Psoas muscle (tissue), 8 donors: ENCODE results near the gene TM9SF3. TPM values are rescaled to one million over a fixed set of nuclear protein-coding genes. Genes with fewer than 3 reads are reported as not detected.

Experiments used
- ATAC-seq, 4 donors: fragments of 200-7000 bp; cut with Tn5 transposase; one replicate each; pipeline ENCODE4 v1.9.1; 2020; ENCODE audit warnings: moderate library complexity in 3 of 4, mild to moderate bottlenecking in 2 of 4
- DNase-seq, 2 donors: peaks; one replicate each; pipeline ENCODE4 v3.0.0-alpha.2; 2020
- H3K27ac ChIP-seq: fragments of 200-600 bp; one replicate; pipeline ENCODE4 v1.8.0; 2022
- H3K27me3 ChIP-seq, 3 donors: fragments of 200-600 bp in 1 of 3; one replicate each; pipeline versions ENCODE4 v1.6.1 to v1.8.0; 2013 to 2022; ENCODE audit warnings: low read length in 2 of 3, mild to moderate bottlenecking in 2 of 3, moderate library complexity in 1 of 3; ENCODE audit not compliant: insufficient read depth in 3 of 3
- H3K36me3 ChIP-seq, 2 donors: fragments of 200-600 bp in 1 of 2; one replicate each; pipeline versions ENCODE4 v1.6.1 to v1.8.0; 2013 to 2022; ENCODE audit warnings: low read depth in 1 of 2, mild to moderate bottlenecking in 1 of 2, moderate library complexity in 1 of 2; ENCODE audit not compliant: insufficient read depth in 1 of 2
- H3K4me1 ChIP-seq: fragments of 200-600 bp; one replicate; pipeline ENCODE4 v1.8.0; 2022
- H3K4me3 ChIP-seq: fragments of 200-600 bp; one replicate; pipeline ENCODE4 v1.8.0; 2022; ENCODE audit warnings: mild to moderate bottlenecking
- H3K9me3 ChIP-seq: fragments of 200-600 bp; one replicate; pipeline ENCODE4 v1.8.0; 2022
- WGBS, 3 donors: extraction: QIAGEN DNeasy Blood & Tissue Kit; methylation state at CpG; one replicate each; pipeline versions ENCODE4 v1.1.6 to v1.1.7; 2013; 5-methylcytosine and 5-hydroxymethylcytosine counted together
- intact Hi-C, 2 donors: fragments of 100-400 bp; cut with DNase I; formaldehyde crosslinking; loops; one replicate each; pipeline versions ENCODE4 v1.11.0 to v1.14.2; 2022
- polyA plus RNA-seq, 3 donors: library from polyadenylated mRNA; stranded (reverse); fragments of 200-250 nt; gene quantifications; one replicate each; pipeline ENCODE4 v1.2.3, GENCODE V29; 2013
- total RNA-seq, 4 donors: library from RNA; stranded (reverse); fragmentation: NEBNext Ultra II Directional in 2 of 4; extraction: Animal tissue kit (Norgen Biotek cat#: 25700) in 2 of 4; gene quantifications; one replicate each; pipeline versions ENCODE4 v1.2.1 to v1.2.4, GENCODE V29; 2021 to 2023
- TF ChIP-seq, protein P1 (sequence below): fragments of 200-600 bp; IDR thresholded peaks from one replicate; pipeline ENCODE4 v1.8.0; 2022; ENCODE audit warnings: antibody characterized with exemption
- donor health status: healthy with polysubstance abuse.
- donor health status: DM: no; HTN: no; CAD: no; lungs with moderate emphysema.
- donor health status: Bipolar disorder and iron deficiency.
- donor health status: healthy.
- donor health status: DM: yes; HTN: yes; CAD: no.
- donor health status: DM: no; HTN: no; CAD: no.
- donor health status: DM: no; HTN: no; CAD: no.
- donor health status: DM: yes; HTN: yes; CAD: no.

TM9SF3 gene
- total and polyA plus RNA-seq, 7 donors = 14.4 to 60.6 (median 49.0) TPM

DNA sequence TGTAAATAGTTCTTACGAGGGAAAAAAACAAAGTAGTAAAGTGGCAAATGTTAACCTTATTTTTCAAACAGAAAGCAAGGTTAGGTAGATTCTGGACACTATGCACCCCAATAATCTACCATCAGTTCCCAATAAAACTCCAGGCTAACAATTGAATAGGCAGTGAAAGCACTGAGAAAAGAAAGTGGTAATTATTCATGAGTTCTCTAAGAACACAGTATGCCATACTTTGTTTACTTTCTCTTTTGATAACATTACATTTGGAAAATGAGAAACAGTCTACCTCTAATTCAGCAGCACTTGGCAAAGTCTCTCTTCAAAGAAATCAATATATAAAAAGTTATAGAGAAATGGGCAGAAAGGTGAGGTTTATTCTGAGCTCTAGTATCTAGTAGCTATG is 18.4 kb downstream of the TM9SF3 start:
- no peak for ATAC-seq
- no peak for DNase-seq
- Histone ChIP-seq H3K27me3 (no peaks in the 10 kb centered on the region), H3K4me1 (peaks cover 26% of the 10 kb centered on the region), H3K36me3 (peaks cover 2 to 4% of the 10 kb centered on the region in 2 donors), H3K9me3 (no peaks in the 10 kb centered on the region), H3K4me3 (no peak overlapping the region), H3K27ac (no peak overlapping the region)
- TF ChIP-seq, protein P1, sequence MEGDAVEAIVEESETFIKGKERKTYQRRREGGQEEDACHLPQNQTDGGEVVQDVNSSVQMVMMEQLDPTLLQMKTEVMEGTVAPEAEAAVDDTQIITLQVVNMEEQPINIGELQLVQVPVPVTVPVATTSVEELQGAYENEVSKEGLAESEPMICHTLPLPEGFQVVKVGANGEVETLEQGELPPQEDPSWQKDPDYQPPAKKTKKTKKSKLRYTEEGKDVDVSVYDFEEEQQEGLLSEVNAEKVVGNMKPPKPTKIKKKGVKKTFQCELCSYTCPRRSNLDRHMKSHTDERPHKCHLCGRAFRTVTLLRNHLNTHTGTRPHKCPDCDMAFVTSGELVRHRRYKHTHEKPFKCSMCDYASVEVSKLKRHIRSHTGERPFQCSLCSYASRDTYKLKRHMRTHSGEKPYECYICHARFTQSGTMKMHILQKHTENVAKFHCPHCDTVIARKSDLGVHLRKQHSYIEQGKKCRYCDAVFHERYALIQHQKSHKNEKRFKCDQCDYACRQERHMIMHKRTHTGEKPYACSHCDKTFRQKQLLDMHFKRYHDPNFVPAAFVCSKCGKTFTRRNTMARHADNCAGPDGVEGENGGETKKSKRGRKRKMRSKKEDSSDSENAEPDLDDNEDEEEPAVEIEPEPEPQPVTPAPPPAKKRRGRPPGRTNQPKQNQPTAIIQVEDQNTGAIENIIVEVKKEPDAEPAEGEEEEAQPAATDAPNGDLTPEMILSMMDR = no peak
- intact Hi-C loops = no loop called here
- WGBS, 3 donors = 87 to 100% (median 89%) methylated on average over 1 of the region's 1 CpG

GRCh38 chr10:96565774-96566173 is 21.0 kb downstream of the TM9SF3 start:
- Histone ChIP-seq H3K27ac (no peak overlapping the region), H3K9me3 (no peaks in the 10 kb centered on the region), H3K4me3 (no peak overlapping the region), H3K4me1 (peaks cover 10% of the 10 kb centered on the region), H3K27me3 (no peaks in the 10 kb centered on the region), H3K36me3 (peaks cover 0 to 25% of the 10 kb centered on the region in 2 donors)
- 41 to 59% (median 42%) methylated on average over 1 of the region's 1 CpG for whole genome bisulfite sequencing, 3 donors
- no peak for ATAC-seq
- intact Hi-C loops = no loop called here
- TF ChIP-seq, protein P1 = no peak
- no peak for DNase-seq

DNA sequence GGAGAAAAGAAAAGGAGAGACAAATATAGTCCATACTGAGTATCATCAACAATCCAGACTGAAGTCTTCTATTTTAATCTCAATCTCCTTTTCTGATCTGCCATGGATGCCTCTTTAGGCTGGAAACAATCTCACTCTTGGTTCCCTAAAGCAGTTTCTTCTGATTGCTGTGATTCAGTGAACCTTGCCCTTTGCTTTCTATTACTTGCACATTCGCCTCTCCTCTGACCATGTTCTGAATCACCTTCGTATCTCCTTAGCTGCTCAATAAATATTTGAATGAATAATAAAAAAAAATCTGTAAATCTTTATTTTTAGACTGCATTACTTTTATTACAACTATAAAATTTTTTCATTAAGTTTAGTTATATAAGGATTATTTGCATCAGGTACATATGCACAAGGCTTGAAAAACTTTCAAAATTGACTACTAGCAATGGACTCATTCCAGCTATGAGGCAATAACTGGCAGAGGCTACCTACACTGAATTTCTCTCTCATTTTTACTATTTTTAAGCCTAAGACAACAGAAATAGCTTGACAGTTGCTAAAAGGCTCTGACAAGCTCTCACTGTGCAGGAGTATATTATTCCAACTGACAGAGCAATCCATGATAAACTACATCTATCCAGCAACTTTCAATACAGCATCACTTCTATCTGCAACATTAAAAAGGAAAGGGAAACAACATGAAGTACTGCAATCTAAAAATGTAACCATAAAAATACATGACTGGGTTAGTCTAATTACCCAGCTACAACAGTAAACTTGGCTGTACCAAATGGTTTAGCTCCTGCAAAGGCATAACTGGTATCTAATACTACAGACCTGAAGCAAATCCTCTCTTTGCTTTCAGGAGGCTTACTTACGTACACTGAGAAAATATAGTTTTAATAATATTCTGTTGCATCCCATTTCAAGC is 25.6 kb downstream of the TM9SF3 start:
- DNase-seq = no peak
- Histone ChIP-seq H3K27me3 (no peaks in the 10 kb centered on the region), H3K36me3 (peaks cover 3 to 59% of the 10 kb centered on the region in 2 donors), H3K27ac (no peak overlapping the region), H3K4me3 (no peak overlapping the region), H3K9me3 (no peaks in the 10 kb centered on the region), H3K4me1 (peaks cover 6% of the 10 kb centered on the region)
- no peak for ATAC-seq
- whole genome bisulfite sequencing, 3 donors = 92 to 96% (median 95%) methylated on average over 3 of the region's 3 CpGs
- intact Hi-C loops = no loop called here
- TF ChIP-seq, protein P1 = no peak

- TF ChIP-seq, protein P1 = no peak
- H3K4me3 ChIP-seq = no peak overlapping the region
- H3K27me3 ChIP-seq = no peaks in the 10 kb centered on the region
- H3K9me3 ChIP-seq = no peaks in the 10 kb centered on the region
- 92 to 95% (median 92%) methylated on average over 2 of the region's 2 CpGs for WGBS, 3 donors
- peaks cover 3 to 62% of the 10 kb centered on the region in 2 donors for H3K36me3 ChIP-seq
- ATAC-seq (no peak), DNase-seq (no peak)
- no peak overlapping the region for H3K27ac ChIP-seq
- H3K4me1 ChIP-seq = peaks cover 6% of the 10 kb centered on the region
- intact Hi-C loops = no loop called here
Observed at GRCh38 chr10:96560489-96560888, 26.3 kb downstream of the TM9SF3 start.
